GM12878 (cell line): Measurements from ENCODE around the gene NRBP1. TPM values are rescaled to one million over a fixed set of nuclear protein-coding genes. Genes with fewer than 3 reads are reported as not detected.

ENCODE experiments used
- ATAC-seq: fragments of 200-7000 bp; cut with Tn5 transposase; 3 replicates; pipeline ENCODE4 v1.9.1; 2020; ENCODE audit warnings: mild to moderate bottlenecking, moderate library complexity
- BruUV-seq: library from RNA; stranded (reverse); fragments of 400-500 nt; replicated peaks from 2 replicates; lab custom pipeline; 2021; lab: Mats Ljungman, UMichigan
- CTCF ChIA-PET: fragments of 300-600 bp; sonication (Branson Sonifier 250); formaldehyde crosslinking; extraction: SDS; loops from one replicate; lab custom pipeline; 2021; ENCODE audit warnings: inconsistent platforms; lab: Yijun Ruan, JAX
- POLR2A ChIA-PET: fragments of 350-600 bp; formaldehyde crosslinking; extraction: SDS; loops from one replicate; lab custom pipeline; 2021; ENCODE audit warnings: inconsistent platforms; lab: Charles Lee
- RAD21 ChIA-PET: fragments of 300-600 bp; sonication (Branson Sonifier 250); formaldehyde crosslinking; loops from one replicate; lab custom pipeline; 2023; ENCODE audit warnings: antibody characterized with exemption; ENCODE audit not compliant: unreplicated experiment; lab: Charles Lee
- SMC1A ChIA-PET: fragments of 300-600 bp; sonication (Branson Sonifier 250); formaldehyde crosslinking; loops from one replicate; lab custom pipeline; 2023; ENCODE audit not compliant: unreplicated experiment, uncharacterized antibody; lab: Charles Lee
- DNase-seq: peaks from one replicate; pipeline ENCODE4 v3.0.0-alpha.2; 2011; ENCODE audit warnings: low read depth, low spot score
- FAIRE-seq: peaks from 3 replicates; lab custom pipeline; 2011; peaks lifted over from hg19 to GRCh38; lab: Jason Lieb, UNC
- H2AFZ ChIP-seq: 2 replicates; pipeline ENCODE4 v1.6.0; 2011; ENCODE audit warnings: low read depth, low read length, control low read depth; ENCODE audit not compliant: control insufficient read depth
- H3K27ac ChIP-seq: 2 replicates; pipeline ENCODE4 v1.5.1; 2011; ENCODE audit warnings: control low read depth; ENCODE audit not compliant: control insufficient read depth, insufficient read depth
- H3K27me3 ChIP-seq, 2 experiments: replicated peaks in 1 of 2; 2 replicates each; pipeline versions ENCODE4 v1.6.0 to v1.6.1; 2011; ENCODE audit warnings: low read length in 1 of 2; ENCODE audit not compliant: control insufficient read depth in 2 of 2, insufficient read depth in 2 of 2
- H3K36me3 ChIP-seq, 2 experiments: 2 replicates each; pipeline ENCODE4 v1.5.1; 2011; ENCODE audit warnings: low read length in 1 of 2; ENCODE audit not compliant: control insufficient read depth in 2 of 2, insufficient read depth in 2 of 2
- H3K4me1 ChIP-seq: 2 replicates; pipeline ENCODE4 v1.6.1; 2011; ENCODE audit warnings: mild to moderate bottlenecking, low read length, moderate library complexity, mixed read lengths; ENCODE audit not compliant: control insufficient read depth, insufficient read depth
- H3K4me2 ChIP-seq: 2 replicates; pipeline ENCODE4 v1.6.0; 2011; ENCODE audit warnings: control low read depth; ENCODE audit not compliant: control insufficient read depth, insufficient read depth
- H3K4me3 ChIP-seq: fragments of 200-600 bp; sonication (generic); 2 replicates; pipeline ENCODE4 v1.5.1; 2016
- H3K79me2 ChIP-seq: 2 replicates; pipeline ENCODE4 v1.6.0; 2011; ENCODE audit warnings: low read length; ENCODE audit not compliant: control insufficient read depth, insufficient read depth
- H3K9ac ChIP-seq: 2 replicates; pipeline ENCODE4 v1.8.0; 2011; ENCODE audit warnings: low read length, control low read depth, mixed read lengths; ENCODE audit not compliant: control insufficient read depth, insufficient read depth
- H3K9me3 ChIP-seq: replicated peaks from 3 replicates; pipeline ENCODE4 v1.5.1; 2011; ENCODE audit warnings: mild to moderate bottlenecking, low read length; ENCODE audit not compliant: control insufficient read depth, insufficient read depth
- H4K20me1 ChIP-seq: 2 replicates; pipeline ENCODE4 v1.6.0; 2011; ENCODE audit not compliant: control insufficient read depth, insufficient read depth
- ATF7 ChIP-seq: fragments of 450-650 bp; IDR thresholded peaks from 2 replicates; pipeline ENCODE4 v1.6.1; 2016; ENCODE audit warnings: low read depth, mild to moderate bottlenecking
- BCL11A ChIP-seq: IDR thresholded peaks from 2 replicates; pipeline ENCODE4 v1.6.1; 2011; ENCODE audit warnings: low read depth, low read length
- BHLHE40 ChIP-seq, 2 experiments: fragments of 450-650 bp in 1 of 2; IDR thresholded peaks; 2 replicates each; pipeline ENCODE4 v1.6.1; 2011 to 2017; ENCODE audit warnings: low read depth in 2 of 2, borderline replicate concordance in 1 of 2, improper control_type of control experiment in 1 of 2, low read length in 1 of 2, mild to moderate bottlenecking in 1 of 2
- CHD1 ChIP-seq: IDR thresholded peaks from 2 replicates; pipeline ENCODE4 v1.6.1; 2012; ENCODE audit warnings: low read depth, low read length, improper control_type of control experiment
- CREB1 ChIP-seq: IDR thresholded peaks from 2 replicates; pipeline ENCODE4 v1.6.1; 2012; ENCODE audit warnings: low read depth, mild to moderate bottlenecking, inconsistent platforms
- JUNB ChIP-seq: IDR thresholded peaks from 2 replicates; pipeline ENCODE4 v1.6.1; 2016; ENCODE audit warnings: antibody characterized with exemption, mild to moderate bottlenecking
- JUND ChIP-seq: IDR thresholded peaks from 2 replicates; pipeline ENCODE4 v1.6.1; 2012; ENCODE audit warnings: low read depth, mild to moderate bottlenecking, low read length, improper control_type of control experiment, moderate library complexity
- KDM1A ChIP-seq: fragments of 200-600 bp; sonication (generic); IDR thresholded peaks from 2 replicates; pipeline ENCODE4 v1.6.1; 2016; ENCODE audit warnings: borderline replicate concordance
- NFIC ChIP-seq: IDR thresholded peaks from 2 replicates; pipeline ENCODE4 v1.6.1; 2012; ENCODE audit warnings: low read depth, mild to moderate bottlenecking, inconsistent platforms, low read length, moderate library complexity
- POLR2AphosphoS5 ChIP-seq: IDR thresholded peaks from 2 replicates; pipeline ENCODE4 v1.6.1; 2011; ENCODE audit warnings: mild to moderate bottlenecking, low read length, inconsistent platforms
- RAD51 ChIP-seq: fragments of 450-650 bp; IDR thresholded peaks from 2 replicates; pipeline ENCODE4 v1.6.1; 2016; ENCODE audit warnings: moderate library complexity, mild to moderate bottlenecking, inconsistent platforms
- RFX5 ChIP-seq: IDR thresholded peaks from 2 replicates; pipeline ENCODE4 v1.6.1; 2011; ENCODE audit warnings: low read depth, low read length, improper control_type of control experiment
- SIX5 ChIP-seq: IDR thresholded peaks from 2 replicates; pipeline ENCODE4 v1.6.1; 2011; ENCODE audit warnings: mild to moderate bottlenecking, low read depth, low read length, moderate library complexity; ENCODE audit not compliant: severe bottlenecking
- SMAD1 ChIP-seq: fragments of 450-650 bp; IDR thresholded peaks from 2 replicates; pipeline ENCODE4 v1.6.1; 2018; ENCODE audit warnings: mild to moderate bottlenecking, low read depth; ENCODE audit not compliant: partially characterized antibody
- SPI1 ChIP-seq: IDR thresholded peaks from 2 replicates; pipeline ENCODE4 v1.6.1; 2011; ENCODE audit warnings: low read depth, mild to moderate bottlenecking, low read length, moderate library complexity, borderline replicate concordance; ENCODE audit not compliant: insufficient read depth
- TCF3 ChIP-seq: IDR thresholded peaks from 2 replicates; pipeline ENCODE4 v1.6.1; 2012; ENCODE audit warnings: low read depth, mild to moderate bottlenecking, low read length, borderline replicate concordance; ENCODE audit not compliant: insufficient read depth
- YBX1 ChIP-seq: fragments of 450-650 bp; IDR thresholded peaks from 2 replicates; pipeline ENCODE4 v1.6.1; 2016; ENCODE audit warnings: antibody characterized with exemption
- ZBED1 ChIP-seq: IDR thresholded peaks from 2 replicates; pipeline ENCODE4 v1.6.1; 2016; ENCODE audit warnings: borderline replicate concordance
- ZNF384 ChIP-seq: IDR thresholded peaks from 2 replicates; pipeline ENCODE4 v1.6.1; 2012; ENCODE audit warnings: low read depth, mild to moderate bottlenecking, low read length, improper control_type of control experiment, borderline replicate concordance
- in situ Hi-C: fragments of 300-500 bp; cut with MboI; formaldehyde crosslinking; loops from 9 replicates; pipeline ENCODE4 v1.14.3; 2018; ENCODE audit warnings: mixed read lengths
- intact Hi-C: fragments of 100-400 bp; cut with micrococcal nuclease; formaldehyde crosslinking; loops from one replicate; pipeline ENCODE4 v1.14.2; 2022; ENCODE audit not compliant: unreplicated experiment
- polyA plus RNA-seq, 11 experiments: library from polyadenylated mRNA; depleted of rRNA in 4 of 11; unstranded in 6 of 11; stranded (reverse) in 5 of 11; fragments of >200 nt; fragmentation: Nextera tagmentation in 4 of 11; fragmentation: Illumina TruSeq in 1 of 11; extraction: Ambion mirVana in 4 of 11; extraction: Trizol in 1 of 11; gene quantifications; 1 replicate in 1 of 11; 2 replicates in 10 of 11; pipeline versions ENCODE4 v1.2.1 to v1.2.3, GENCODE V29; 2011 to 2016; ENCODE audit warnings: inconsistent platforms in 2 of 11, missing spikeins in 2 of 11, low read depth in 1 of 11
- total RNA-seq, 4 experiments: library from RNA; depleted of rRNA in 3 of 4; stranded (reverse); fragments of >200 nt in 3 of 4; fragmentation: Illumina TruSeq in 1 of 4; extraction: Trizol in 1 of 4; gene quantifications; 2 replicates each; pipeline versions ENCODE4 v1.2.1 to v1.2.3, GENCODE V29; 2013 to 2021
- TF ChIP-seq, protein P1 (sequence below): fragments of 450-650 bp; IDR thresholded peaks from 2 replicates; pipeline ENCODE4 v1.6.1; 2016; ENCODE audit warnings: mild to moderate bottlenecking

The NRBP1 gene
- total and polyA plus RNA-seq, 10 of the 15 experiments (the other 5 are each of a cell fraction or from before 2014, with no cell fraction given), result 5.7 to 136 (median 66.1) TPM

DNA sequence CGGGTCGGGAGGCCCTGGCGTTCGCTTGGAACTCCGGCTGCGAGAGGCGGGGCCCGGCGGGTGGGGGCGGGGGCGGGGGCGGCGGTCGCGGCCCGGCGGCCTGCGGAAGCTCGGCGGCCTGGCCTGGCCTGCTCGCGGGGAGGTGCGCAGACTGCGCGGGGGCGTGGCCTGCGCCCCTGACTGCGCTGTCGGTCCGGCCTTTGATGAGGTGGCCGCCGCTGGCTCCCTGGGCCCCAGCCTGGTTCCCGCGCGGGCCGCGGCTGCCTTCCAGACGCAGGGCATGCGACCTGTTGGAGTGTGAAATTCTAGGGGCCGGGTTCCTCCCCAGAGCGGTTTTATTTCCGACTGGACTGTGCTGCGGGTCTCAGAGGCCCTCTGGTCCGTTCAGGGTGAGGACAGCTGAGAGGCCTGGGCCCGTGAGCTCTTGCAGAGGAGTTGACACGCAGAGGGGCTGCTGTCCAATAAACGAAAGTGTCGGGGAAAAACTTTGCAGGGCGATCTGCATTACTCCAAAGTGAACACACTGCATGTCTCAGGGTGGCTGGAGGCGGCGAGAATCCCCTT lies 629 bp downstream of the NRBP1 start (continued):
- no peak for TF ChIP-seq CHD1
- TF ChIP-seq SPI1, result no peak

DNA sequence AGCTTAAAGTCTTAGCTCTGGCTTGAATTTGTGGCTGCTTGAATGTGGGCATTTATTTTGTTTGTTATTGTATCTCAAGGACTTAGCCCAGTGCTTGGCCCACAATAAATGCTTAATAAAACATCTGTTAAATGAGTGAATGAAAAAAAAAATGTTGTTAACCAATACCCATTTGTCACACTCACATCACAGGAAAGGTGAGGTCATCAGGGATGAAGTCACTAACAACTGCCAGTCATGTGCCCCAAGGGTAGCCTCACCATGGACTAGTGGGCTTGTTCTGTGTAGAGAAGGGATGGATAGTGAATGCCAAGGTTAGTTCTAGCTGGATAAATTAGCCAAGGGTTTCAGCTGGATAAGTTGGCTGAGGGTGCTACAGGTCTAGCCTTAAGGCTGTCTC lies 3.0 kb downstream of the NRBP1 start:
- no peaks in the 10 kb centered on the region for H4K20me1 ChIP-seq
- no peak for TF ChIP-seq YBX1
- no peak for TF ChIP-seq NFIC
- 0 out of 2 replicates have a peak, but pooled peaks have one; percentile 42 for TF ChIP-seq CREB1
- TF ChIP-seq BHLHE40 (IDR thresholded peaks at IDR 0.05; ENCODE audit: borderline replicate concordance in 1 of 2, low read depth in 2 of 2, low read length in 1 of 2), result 0 out of 4 replicates have a peak, but pooled peaks of 1 of the 2 experiments have one; percentile 5
- peak; percentile 87 for TF ChIP-seq ATF7
- no peak for TF ChIP-seq ZNF384
- peak; percentile 41; the same call in 1 of the 2 replicates for TF ChIP-seq RAD51
- no peak for TF ChIP-seq RFX5
- no peak for TF ChIP-seq KDM1A
- no peak for TF ChIP-seq SMAD1
- TF ChIP-seq POLR2AphosphoS5, result no peak
- TF ChIP-seq, protein P1, sequence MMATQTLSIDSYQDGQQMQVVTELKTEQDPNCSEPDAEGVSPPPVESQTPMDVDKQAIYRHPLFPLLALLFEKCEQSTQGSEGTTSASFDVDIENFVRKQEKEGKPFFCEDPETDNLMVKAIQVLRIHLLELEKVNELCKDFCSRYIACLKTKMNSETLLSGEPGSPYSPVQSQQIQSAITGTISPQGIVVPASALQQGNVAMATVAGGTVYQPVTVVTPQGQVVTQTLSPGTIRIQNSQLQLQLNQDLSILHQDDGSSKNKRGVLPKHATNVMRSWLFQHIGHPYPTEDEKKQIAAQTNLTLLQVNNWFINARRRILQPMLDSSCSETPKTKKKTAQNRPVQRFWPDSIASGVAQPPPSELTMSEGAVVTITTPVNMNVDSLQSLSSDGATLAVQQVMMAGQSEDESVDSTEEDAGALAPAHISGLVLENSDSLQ, result peak; percentile 63
- no peak for TF ChIP-seq JUND
- TF ChIP-seq JUNB, result no peak
- no peak for TF ChIP-seq ZBED1
- no peak for TF ChIP-seq BCL11A
- no peak for TF ChIP-seq SIX5
- TF ChIP-seq TCF3, result no peak
- TF ChIP-seq, all 136 proteins: peak for 5
- Histone ChIP-seq H3K9ac (no peak overlapping the region), H3K79me2 (peaks cover 36% of the 10 kb centered on the region), H3K9me3 (no peaks in the 10 kb centered on the region), H3K4me1 (no peaks in the 10 kb centered on the region), H3K4me3 (no peak overlapping the region), H2AFZ (no peak overlapping the region), H3K27me3 (no peaks in the 10 kb centered on the region), H3K36me3 (peaks cover 6 to 19% of the 10 kb centered on the region in 2 experiments; a peak in 2 of 4 replicates), H3K27ac (no peak overlapping the region), H3K4me2 (no peak overlapping the region)
- no peak for ATAC-seq
- no peak for DNase-seq
- POLR2A ChIA-PET, result interaction anchor here (0.8 to 5.8 kb wide), 4 partner anchors 21 to 148 kb away, joined by 3 to 71 read pairs (median 5); partner anchors contain the start of genes PPM1G and ZNF513
- in situ Hi-C loops, result no loop called here
- FAIRE-seq, result no peak
- RAD21 ChIA-PET, result interaction anchor here (0.6 kb wide), 1 partner anchor 67 kb away, joined by 3 read pairs; no protein-coding TSS in a partner anchor
- intact Hi-C loops, result no loop called here
- CTCF ChIA-PET, result interaction anchor here (0.7 to 5.8 kb wide), 13 partner anchors 7 to 268 kb away, joined by 3 to 52 read pairs (median 6); partner anchors contain the start of genes EIF2B4, MPV17, PPM1G and SNX17
- BruUV-seq, result TSS peak; percentile 23
- SMC1A ChIA-PET, result interaction anchor here (1.1 to 4.9 kb wide), 7 partner anchors 22 to 252 kb away, joined by 3 to 20 read pairs (median 12); partner anchors contain the start of genes MPV17 and PPM1G
